Smooth muscle cell (in vitro differentiated cells): ENCODE measurements around the gene ENDOG. TPM values are rescaled to one million over a fixed set of nuclear protein-coding genes. Genes with fewer than 3 reads are reported as not detected.
"Not testable (repeated sequence)": the region's sequence is repeated elsewhere in the genome, so short reads cannot be mapped to it uniquely, and the experiment has no call there.

Experiments
- DNase-seq: peaks from one replicate; lab custom pipeline; 2025; ENCODE audit not compliant: unreplicated experiment; lab: John Stamatoyannopoulos, UW
- H2AFZ ChIP-seq: fragments of 200-600 bp; sonication (generic); 2 replicates; pipeline ENCODE4 v1.6.0; 2016; ENCODE audit warnings: antibody characterized with exemption, low read depth, mild to moderate bottlenecking
- H3F3A ChIP-seq: fragments of 200-600 bp; sonication (generic); 2 replicates; pipeline ENCODE4 v1.6.0; 2017; ENCODE audit warnings: antibody characterized with exemption, low read depth
- H3K27ac ChIP-seq: fragments of 200-600 bp; sonication (generic); 2 replicates; pipeline ENCODE4 v1.5.1; 2016; ENCODE audit warnings: low read depth, mild to moderate bottlenecking
- H3K27me3 ChIP-seq: fragments of 200-600 bp; sonication (generic); 2 replicates; pipeline ENCODE4 v1.6.1; 2016; ENCODE audit warnings: low read depth, mild to moderate bottlenecking
- H3K36me3 ChIP-seq: fragments of 200-600 bp; sonication (generic); 2 replicates; pipeline ENCODE4 v1.5.1; 2016; ENCODE audit warnings: low read depth
- H3K4me1 ChIP-seq: fragments of 200-600 bp; sonication (generic); 2 replicates; pipeline ENCODE4 v1.5.1; 2016; ENCODE audit warnings: low read depth
- H3K4me2 ChIP-seq: fragments of 200-600 bp; sonication (generic); 2 replicates; pipeline ENCODE4 v1.6.0; 2016; ENCODE audit warnings: mild to moderate bottlenecking
- H3K4me3 ChIP-seq: fragments of 200-600 bp; sonication (generic); 2 replicates; pipeline ENCODE4 v1.5.1; 2016; ENCODE audit warnings: mild to moderate bottlenecking
- H3K79me2 ChIP-seq: fragments of 200-600 bp; sonication (generic); 2 replicates; pipeline ENCODE4 v1.6.0; 2016; ENCODE audit warnings: low read depth, mild to moderate bottlenecking
- H3K9ac ChIP-seq: fragments of 200-600 bp; sonication (generic); 2 replicates; pipeline ENCODE4 v1.6.0; 2016; ENCODE audit warnings: low read depth
- H3K9me3 ChIP-seq: fragments of 200-600 bp; sonication (generic); replicated peaks from 2 replicates; pipeline ENCODE4 v1.5.1; 2016; ENCODE audit warnings: low read depth
- H4K20me1 ChIP-seq: fragments of 200-600 bp; sonication (generic); 2 replicates; pipeline ENCODE4 v1.6.0; 2016; ENCODE audit warnings: low read depth
- WGBS: methylation state at CpG from one replicate; pipeline ENCODE4 v1.1.7; 2016; ENCODE audit warnings: low lambda C conversion rate; 5-methylcytosine and 5-hydroxymethylcytosine counted together
- polyA plus RNA-seq: library from polyadenylated mRNA; unstranded; fragments of >200 nt; fragmentation: Nextera tagmentation; extraction: Ambion mirVana; gene quantifications from 2 replicates; pipeline ENCODE4 v1.2.1, GENCODE V29; 2016
- total RNA-seq: library from RNA; depleted of rRNA; stranded (reverse); fragments of >200 nt; gene quantifications from 2 replicates; pipeline ENCODE4 v1.2.3, GENCODE V29; 2014
- TF ChIP-seq, protein P1 (sequence below): fragments of 200-600 bp; sonication (generic); IDR thresholded peaks from 2 replicates; pipeline ENCODE4 v1.5.1; 2017; ENCODE audit warnings: borderline replicate concordance, mild to moderate bottlenecking, antibody characterized with exemption; ENCODE audit not compliant: insufficient read depth, poor library complexity, severe bottlenecking

ENDOG gene
- total and polyA plus RNA-seq, 2 experiments from 2014 or later: 18.4 to 30.5 TPM

DNA sequence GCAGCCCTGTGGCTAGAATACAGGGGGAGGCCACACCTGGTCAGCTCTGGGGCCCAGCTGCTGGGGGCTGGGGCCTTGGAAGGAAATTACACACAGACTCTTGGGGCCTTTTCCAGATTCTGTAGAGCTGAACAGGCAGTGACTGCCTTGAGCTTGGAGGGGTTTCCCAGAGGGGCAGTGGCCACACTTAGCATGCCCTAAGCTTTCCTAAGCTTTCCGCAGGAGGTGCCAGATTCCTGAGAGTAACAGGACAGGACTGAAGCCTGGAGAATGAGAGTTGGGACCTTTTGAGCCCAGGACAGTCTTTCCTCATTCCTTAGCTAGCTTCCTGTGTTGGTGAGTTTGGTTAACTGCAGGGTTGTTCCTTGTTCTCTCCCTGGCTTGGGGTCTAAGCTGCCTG is 29.9 kb upstream of the ENDOG start:
- peak overlapping the region; percentile 91 for H3K4me3 ChIP-seq
- no peak overlapping the region for H2AFZ ChIP-seq

DNA sequence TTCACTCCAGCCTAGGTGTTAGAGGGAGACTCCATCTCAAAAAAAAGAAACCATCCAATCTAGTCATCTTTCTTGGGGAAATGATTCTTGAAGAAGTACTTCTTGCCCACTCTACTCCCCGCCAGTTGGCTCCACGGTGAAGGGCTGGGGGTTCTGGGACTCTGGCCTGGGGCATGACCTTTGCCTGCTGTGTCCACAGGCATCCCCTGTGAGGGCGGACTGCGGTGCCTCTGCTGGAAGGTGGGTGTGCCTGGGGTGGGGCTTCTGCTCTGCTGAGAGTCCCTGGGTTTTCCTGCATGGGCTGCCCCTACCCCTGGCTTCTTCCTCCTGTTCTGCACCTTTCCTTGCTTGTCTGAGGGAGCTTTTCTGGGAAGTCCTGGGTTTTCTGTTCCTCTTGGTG is 27.8 kb upstream of the ENDOG start:
- no peak overlapping the region for H3K4me2 ChIP-seq
- H3K9ac ChIP-seq: no peak overlapping the region
- H3K36me3 ChIP-seq: no peaks in the 10 kb centered on the region
- TF ChIP-seq, protein P1, sequence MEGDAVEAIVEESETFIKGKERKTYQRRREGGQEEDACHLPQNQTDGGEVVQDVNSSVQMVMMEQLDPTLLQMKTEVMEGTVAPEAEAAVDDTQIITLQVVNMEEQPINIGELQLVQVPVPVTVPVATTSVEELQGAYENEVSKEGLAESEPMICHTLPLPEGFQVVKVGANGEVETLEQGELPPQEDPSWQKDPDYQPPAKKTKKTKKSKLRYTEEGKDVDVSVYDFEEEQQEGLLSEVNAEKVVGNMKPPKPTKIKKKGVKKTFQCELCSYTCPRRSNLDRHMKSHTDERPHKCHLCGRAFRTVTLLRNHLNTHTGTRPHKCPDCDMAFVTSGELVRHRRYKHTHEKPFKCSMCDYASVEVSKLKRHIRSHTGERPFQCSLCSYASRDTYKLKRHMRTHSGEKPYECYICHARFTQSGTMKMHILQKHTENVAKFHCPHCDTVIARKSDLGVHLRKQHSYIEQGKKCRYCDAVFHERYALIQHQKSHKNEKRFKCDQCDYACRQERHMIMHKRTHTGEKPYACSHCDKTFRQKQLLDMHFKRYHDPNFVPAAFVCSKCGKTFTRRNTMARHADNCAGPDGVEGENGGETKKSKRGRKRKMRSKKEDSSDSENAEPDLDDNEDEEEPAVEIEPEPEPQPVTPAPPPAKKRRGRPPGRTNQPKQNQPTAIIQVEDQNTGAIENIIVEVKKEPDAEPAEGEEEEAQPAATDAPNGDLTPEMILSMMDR: no peak
- peaks cover 6% of the 10 kb centered on the region for H3K4me1 ChIP-seq
- H3K27me3 ChIP-seq: no peaks in the 10 kb centered on the region
- WGBS: 96% methylated on average over 4 of the region's 4 CpGs
- no peaks in the 10 kb centered on the region for H3K9me3 ChIP-seq
- H4K20me1 ChIP-seq: no peaks in the 10 kb centered on the region
- H3F3A ChIP-seq: no peaks in the 10 kb centered on the region
- H3K79me2 ChIP-seq: peaks cover 12% of the 10 kb centered on the region
- DNase-seq: no peak
- H2AFZ ChIP-seq: no peak overlapping the region
- no peak overlapping the region for H3K4me3 ChIP-seq
- H3K27ac ChIP-seq: no peak overlapping the region

More for the DNA sequence above, 29.9 kb upstream of the ENDOG start:
- no peaks in the 10 kb centered on the region for H3K36me3 ChIP-seq
- no peaks in the 10 kb centered on the region for H4K20me1 ChIP-seq
- H3F3A ChIP-seq: no peaks in the 10 kb centered on the region
- no peak for DNase-seq
- 96% methylated on average over 1 of the region's 1 CpG for WGBS
- H3K9me3 ChIP-seq: no peaks in the 10 kb centered on the region
- no peak overlapping the region for H3K27ac ChIP-seq
- H3K4me2 ChIP-seq: peak overlapping the region; percentile 93
- no peaks in the 10 kb centered on the region for H3K27me3 ChIP-seq
- TF ChIP-seq, protein P1: no peak
- no peak overlapping the region for H3K9ac ChIP-seq
- H3K79me2 ChIP-seq: peaks cover 12% of the 10 kb centered on the region
- peaks cover 6% of the 10 kb centered on the region for H3K4me1 ChIP-seq

DNA sequence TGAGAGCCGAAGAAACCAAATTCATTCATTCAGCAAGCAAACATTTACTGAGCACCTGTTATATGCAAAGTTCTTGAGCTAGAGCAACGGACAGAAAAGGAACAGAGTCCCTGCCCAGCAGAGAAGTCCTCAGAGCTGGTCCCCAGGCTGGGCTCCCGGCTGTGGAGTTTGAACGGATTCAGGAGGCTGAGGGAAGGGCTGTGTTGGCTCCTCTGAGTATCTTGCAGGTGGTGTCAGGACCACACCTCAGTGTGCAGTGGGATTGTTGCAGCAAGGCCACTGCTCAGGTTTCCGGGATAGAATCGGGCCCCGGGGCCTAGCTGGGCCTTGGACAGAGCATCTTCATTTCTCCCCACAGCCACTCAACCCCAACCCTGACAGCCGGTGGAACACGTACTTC is 26.2 kb upstream of the ENDOG start:
- WGBS: 84% methylated on average over 9 of the region's 9 CpGs
- TF ChIP-seq, protein P1: no peak
- no peaks in the 10 kb centered on the region for H3K27me3 ChIP-seq
- peaks cover 12% of the 10 kb centered on the region for H3K79me2 ChIP-seq
- DNase-seq: no peak
- no peak overlapping the region for H2AFZ ChIP-seq
- H3K4me2 ChIP-seq: no peak overlapping the region
- peaks cover 6% of the 10 kb centered on the region for H3K4me1 ChIP-seq
- H3F3A ChIP-seq: no peaks in the 10 kb centered on the region
- no peaks in the 10 kb centered on the region for H3K36me3 ChIP-seq
- H3K27ac ChIP-seq: no peak overlapping the region
- no peaks in the 10 kb centered on the region for H4K20me1 ChIP-seq
- H3K9me3 ChIP-seq: no peaks in the 10 kb centered on the region
- H3K4me3 ChIP-seq: no peak overlapping the region
- H3K9ac ChIP-seq: no peak overlapping the region

DNA sequence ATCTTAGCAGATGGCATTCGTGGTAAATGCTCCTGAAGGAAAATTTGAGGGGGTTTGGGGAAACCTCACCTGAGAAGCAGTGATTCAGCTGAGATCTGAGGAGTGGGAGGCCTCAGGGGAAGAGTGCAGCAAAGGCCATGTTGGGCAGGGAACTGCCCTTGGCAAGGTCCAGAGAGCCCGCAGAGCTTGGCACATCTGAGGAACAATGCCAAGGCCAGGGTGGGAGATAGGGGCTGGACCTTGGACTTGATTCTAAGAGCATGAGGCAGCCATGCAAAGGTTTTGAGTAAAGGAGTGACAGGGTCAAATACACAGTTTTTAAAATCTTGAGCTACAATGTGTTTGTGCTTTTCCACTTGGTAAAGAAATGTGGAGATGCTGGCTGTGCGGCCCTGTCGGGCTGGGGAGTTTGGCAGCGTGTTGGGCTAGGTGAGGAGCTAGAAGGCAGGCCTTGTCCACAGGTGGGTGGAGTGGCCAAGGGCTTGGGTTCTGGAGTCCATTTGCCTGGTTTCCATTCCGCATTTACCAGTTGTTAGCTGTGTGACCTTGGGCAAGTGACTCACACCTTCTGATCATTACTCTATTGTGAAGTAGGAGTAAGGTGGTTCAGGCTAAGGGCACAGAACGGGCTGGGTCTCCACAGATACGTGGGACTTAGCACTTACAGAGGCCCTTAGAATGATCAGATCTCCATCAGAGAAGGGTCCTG is 25.2 kb upstream of the ENDOG start:
- H3K27ac ChIP-seq: no peak overlapping the region
- H4K20me1 ChIP-seq: no peaks in the 10 kb centered on the region
- no peak overlapping the region for H2AFZ ChIP-seq
- H3K79me2 ChIP-seq: peaks cover 2% of the 10 kb centered on the region
- no peak overlapping the region for H3K4me3 ChIP-seq
- TF ChIP-seq, protein P1: no peak
- WGBS: 97% methylated on average over 8 of the region's 8 CpGs
- no peaks in the 10 kb centered on the region for H3K9me3 ChIP-seq
- DNase-seq: no peak
- H3K36me3 ChIP-seq: no peaks in the 10 kb centered on the region
- no peaks in the 10 kb centered on the region for H3F3A ChIP-seq
- H3K4me1 ChIP-seq: peaks cover 2% of the 10 kb centered on the region
- H3K27me3 ChIP-seq: no peaks in the 10 kb centered on the region
- no peak overlapping the region for H3K9ac ChIP-seq
- H3K4me2 ChIP-seq: no peak overlapping the region

DNA sequence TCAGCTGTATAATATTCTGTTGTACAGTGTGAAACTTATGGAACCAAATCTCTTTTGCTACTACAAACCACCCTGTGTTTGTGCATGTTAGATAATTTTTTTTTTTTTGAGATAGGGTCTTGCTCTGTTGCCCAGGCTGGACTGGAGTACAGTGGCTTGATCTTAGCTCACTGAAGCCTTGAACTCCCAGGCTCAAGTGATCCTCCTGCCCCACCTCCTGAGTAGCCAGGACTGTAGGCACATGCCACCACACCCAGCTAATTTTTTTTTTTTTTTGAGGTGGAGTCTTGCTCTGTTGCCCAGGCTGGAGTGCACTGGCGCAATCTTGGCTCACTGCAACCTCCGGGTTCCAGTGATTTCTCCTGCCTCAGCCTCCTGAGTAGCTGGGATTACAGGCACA is 23.3 kb upstream of the ENDOG start:
- H3F3A ChIP-seq, DNase-seq, H4K20me1 ChIP-seq, H3K27me3 ChIP-seq, H3K36me3 ChIP-seq, H3K27ac ChIP-seq, H3K4me3 ChIP-seq, H2AFZ ChIP-seq, H3K9me3 ChIP-seq, H3K4me2 ChIP-seq, H3K9ac ChIP-seq, H3K4me1 ChIP-seq, H3K79me2 ChIP-seq: not testable (repeated sequence)
- WGBS: 45% methylated on average over 2 of the region's 2 CpGs
